Measurements from ENCODE around the gene HOXC4. TPM values are rescaled to one million over a fixed set of nuclear protein-coding genes. Genes with fewer than 3 reads are reported as not detected.

HOXC4 gene
- total and polyA plus RNA-seq, 2 of the 4 experiments (the other 2 are of a cell fraction), result under 0.01 to 0.26 TPM

GRCh38 chr12:54037360-54038283 lies 16.0 kb upstream of the HOXC4 start:
- Histone ChIP-seq H3K56ac (ENCODE audit: extremely low read depth, insufficient read depth, low read length) (no peak overlapping the region), H3K4me1 (ENCODE audit: control insufficient read depth, insufficient read depth, low read length) (no peaks in the 10 kb centered on the region), H3K36me3 (ENCODE audit: control insufficient read depth, insufficient read depth, low read length) (no peaks in the 10 kb centered on the region), H3K4ac (ENCODE audit: low read depth, low read length) (no peak overlapping the region), H3K4me3 (ENCODE audit: insufficient read depth, low read depth, low read length) (no peak overlapping the region), H2BK15ac (ENCODE audit: low read depth, low read length) (no peak overlapping the region), H3K18ac (ENCODE audit: low read depth, low read length) (no peak overlapping the region), H2AK9ac (replicated peaks; ENCODE audit: low read depth, low read length, poor library complexity) (no peak overlapping the region), H4K8ac (ENCODE audit: low read depth in 2 of 2, low read length in 2 of 2) (no peak overlapping the region), H4K91ac (ENCODE audit: insufficient read depth, low read depth, low read length) (no peak overlapping the region), H3K79me1 (ENCODE audit: low read depth in 1 of 2, low read length in 2 of 2) (no peaks in the 10 kb centered on the region), H4K5ac (ENCODE audit: low read depth, low read length) (no peak overlapping the region), H3K14ac (replicated peaks; ENCODE audit: low read depth, low read length) (no peak overlapping the region), H3K27me3 (ENCODE audit: control insufficient read depth, insufficient read depth, low read length) (peaks cover 73% of the 10 kb centered on the region), H2AK5ac (ENCODE audit: low read depth, low read length) (no peak overlapping the region), H4K20me1 (ENCODE audit: insufficient read depth, low read length) (no peaks in the 10 kb centered on the region), H3K4me2 (ENCODE audit: low read depth, low read length) (no peak overlapping the region), H2BK120ac (ENCODE audit: low read depth, low read length) (no peak overlapping the region), H2BK5ac (ENCODE audit: low read depth, low read length, poor library complexity, severe bottlenecking) (no peak overlapping the region), H3K23ac (ENCODE audit: low read depth, low read length) (no peak overlapping the region), H3K9ac (ENCODE audit: low read depth, low read length) (no peak overlapping the region), H3K9me3 (ENCODE audit: control insufficient read depth, insufficient read depth, low read length) (peaks cover 7% of the 10 kb centered on the region), H3K27ac (ENCODE audit: insufficient read depth, low read length) (no peak overlapping the region), H3K9me1 (ENCODE audit: insufficient read depth, low read length) (no peaks in the 10 kb centered on the region), H2AFZ (replicated peaks; ENCODE audit: low read length, poor library complexity) (no peak overlapping the region), H2BK20ac (ENCODE audit: low read depth, low read length) (no peak overlapping the region)
- BruUV-seq (replicated peaks), result no TSS peak
- TF ChIP-seq RCOR1 (IDR thresholded peaks at IDR 0.05; ENCODE audit: insufficient replicate concordance, low read length) (no peak), SMC3 (IDR thresholded peaks at IDR 0.05; ENCODE audit: low read depth, low read length) (no peak), FOS (IDR thresholded peaks at IDR 0.05; ENCODE audit: low read depth, low read length) (no peak), ELK1 (IDR thresholded peaks at IDR 0.05; ENCODE audit: borderline replicate concordance, low read depth, low read length) (no peak), BHLHE40 (IDR thresholded peaks at IDR 0.05; ENCODE audit: low read depth, low read length) (no peak), RAD21 (IDR thresholded peaks at IDR 0.05; ENCODE audit: low read length) (no peak), MXI1 (IDR thresholded peaks at IDR 0.05; ENCODE audit: borderline replicate concordance, low read depth, low read length) (no peak), MAFK (IDR thresholded peaks at IDR 0.05; ENCODE audit: low read depth, low read length) (no peak), NFE2L2 (IDR thresholded peaks at IDR 0.05; ENCODE audit: low read depth, low read length) (no peak), CHD1 (IDR thresholded peaks at IDR 0.05; ENCODE audit: low read depth, low read length) (no peak), USF2 (IDR thresholded peaks at IDR 0.05; ENCODE audit: low read depth, low read length) (no peak), CEBPB (IDR thresholded peaks at IDR 0.05; ENCODE audit: low read depth, low read length) (no peak), MAZ (IDR thresholded peaks at IDR 0.05; ENCODE audit: borderline replicate concordance, low read depth, low read length) (no peak)
- CTCF ChIA-PET, result interaction anchor here (0.6 to 0.7 kb wide), 2 partner anchors 29 to 154 kb away, joined by 3 to 9 read pairs; partner anchors contain the start of gene HOXC8
- dilution Hi-C loops (cut with HindIII; ENCODE audit: low sequenced_read_pairs, unreplicated experiment), result no loop called here
- no CpG with 5 or more reads among the region's 14 CpGs for WGBS, 2 experiments (ENCODE audit: extremely low coverage in 2 of 2, insufficient read length in 1 of 2)
- intact Hi-C loops (cut with micrococcal nuclease), result no loop called here
- in situ Hi-C loops (cut with MboI; ENCODE audit: low sequenced_read_pairs), result no loop called here
- POLR2A ChIA-PET (ENCODE audit: unreplicated experiment), result no interaction called here
- ATAC-seq (ENCODE audit: low read depth), result no peak
- no peak for DNase-seq
